MM.1S (cell line): ENCODE measurements around the gene DDX54.

Experiments
- DNase-seq: peaks from one replicate; pipeline ENCODE4 v3.0.0-alpha.2; 2015
- H2AFZ ChIP-seq: fragments of 300-600 bp; sonication (generic); 2 replicates; pipeline ENCODE4 v1.6.0; 2016; ENCODE audit warnings: antibody characterized with exemption, low read length
- H3F3A ChIP-seq: fragments of 300-600 bp; sonication (generic); 2 replicates; pipeline ENCODE4 v1.6.1; 2016; ENCODE audit warnings: mild to moderate bottlenecking, antibody characterized with exemption, low read length, moderate library complexity, mixed read lengths; ENCODE audit not compliant: insufficient read depth
- H3K27ac ChIP-seq: fragments of 300-600 bp; sonication (generic); 2 replicates; pipeline ENCODE4 v1.5.1; 2016; ENCODE audit warnings: mild to moderate bottlenecking, low read length
- H3K27me3 ChIP-seq: fragments of 300-600 bp; sonication (generic); replicated peaks from 2 replicates; pipeline ENCODE4 v1.6.0; 2016; ENCODE audit warnings: low read length; ENCODE audit not compliant: insufficient read depth
- H3K36me3 ChIP-seq: fragments of 300-600 bp; sonication (generic); replicated peaks from 2 replicates; pipeline ENCODE4 v1.6.1; 2016; ENCODE audit warnings: mild to moderate bottlenecking, low read length, mixed read lengths; ENCODE audit not compliant: insufficient read depth
- H3K4me1 ChIP-seq: fragments of 300-600 bp; sonication (generic); 2 replicates; pipeline ENCODE4 v1.6.1; 2016; ENCODE audit warnings: low read length, mixed read lengths
- H3K4me2 ChIP-seq: fragments of 300-600 bp; sonication (generic); 2 replicates; pipeline ENCODE4 v1.6.0; 2016; ENCODE audit warnings: low read depth, low read length
- H3K4me3 ChIP-seq: fragments of 300-600 bp; sonication (generic); 2 replicates; pipeline ENCODE4 v1.5.1; 2016; ENCODE audit warnings: low read length, mixed read lengths
- H3K79me2 ChIP-seq: fragments of 300-600 bp; sonication (generic); 2 replicates; pipeline ENCODE4 v1.6.1; 2016; ENCODE audit warnings: mixed run types, low read length, mixed read lengths
- H3K9ac ChIP-seq: fragments of 300-600 bp; sonication (generic); 2 replicates; pipeline ENCODE4 v1.6.1; 2016; ENCODE audit warnings: low read length, mixed read lengths
- H3K9me2 ChIP-seq: fragments of 300-600 bp; sonication (generic); replicated peaks from 2 replicates; pipeline ENCODE4 v1.6.1; 2016; ENCODE audit warnings: mild to moderate bottlenecking, low read length, mixed read lengths; ENCODE audit not compliant: insufficient read depth
- H3K9me3 ChIP-seq: fragments of 300-600 bp; sonication (generic); replicated peaks from 2 replicates; pipeline ENCODE4 v1.6.1; 2016; ENCODE audit warnings: mild to moderate bottlenecking, low read length, mixed read lengths; ENCODE audit not compliant: insufficient read depth
- H4K20me1 ChIP-seq: fragments of 300-600 bp; sonication (generic); 2 replicates; pipeline ENCODE4 v1.6.1; 2016; ENCODE audit warnings: mild to moderate bottlenecking, low read length, moderate library complexity, mixed read lengths; ENCODE audit not compliant: insufficient read depth
- CTCF ChIP-seq: fragments of 300-600 bp; sonication (generic); IDR thresholded peaks from 2 replicates; pipeline ENCODE4 v1.5.1; 2016; ENCODE audit warnings: antibody characterized with exemption, low read length, mixed read lengths
- EZH2 ChIP-seq: fragments of 300-600 bp; sonication (generic); optimal IDR thresholded peaks from 2 replicates; pipeline ENCODE3; 2017; ENCODE audit warnings: low read depth, mild to moderate bottlenecking, antibody characterized with exemption, low read length, mixed read lengths
- EZH2phosphoT487 ChIP-seq: fragments of 300-600 bp; sonication (generic); IDR thresholded peaks from 2 replicates; pipeline ENCODE4 v1.6.1; 2018; ENCODE audit warnings: antibody characterized with exemption, low read length

Gene DDX54

GRCh38 chr12:113151655-113152054, 33.6 kb downstream of the DDX54 start:
- no peak for TF ChIP-seq EZH2
- no peak for TF ChIP-seq CTCF
- TF ChIP-seq EZH2phosphoT487, result no peak
- Histone ChIP-seq H3K4me3 (no peak overlapping the region), H3K4me2 (no peak overlapping the region)

GRCh38 chr12:113149361-113150150, 35.7 kb downstream of the DDX54 start, which contains the start of gene CFAP73:
Gene CFAP73, plus strand, starts transcription at chr12:113149724. Its CDS starts 134 bp downstream, at chr12:113149858.
- no peaks in the 10 kb centered on the region; the same call in 1 of the 2 replicates for H3K27me3 ChIP-seq
- no peak within 1 kb of the TSS for H3K4me2 ChIP-seq
- H4K20me1 ChIP-seq, result no peaks in the 10 kb centered on the region
- H3F3A ChIP-seq, result no peaks in the 10 kb centered on the region
- no peaks in the 10 kb centered on the region for H3K4me1 ChIP-seq
- TF ChIP-seq EZH2 (no peak), CTCF (no peak), EZH2phosphoT487 (no peak)
- no peaks in the 10 kb centered on the region for H3K9me2 ChIP-seq
- H3K79me2 ChIP-seq, result no peaks in the 10 kb centered on the region
- H3K27ac ChIP-seq, result no peak within 1 kb of the TSS
- H3K4me3 ChIP-seq, result no peak within 1 kb of the TSS
- no peak within 1 kb of the TSS for H3K9ac ChIP-seq
- H3K9me3 ChIP-seq, result no peaks in the 10 kb centered on the region
- no peak within 1 kb of the TSS for H2AFZ ChIP-seq
- no peak for DNase-seq
- H3K36me3 ChIP-seq, result no peaks in the 10 kb centered on the region

More at GRCh38 chr12:113151655-113152054, 33.6 kb downstream of the DDX54 start:
- Histone ChIP-seq H4K20me1 (no peaks in the 10 kb centered on the region), H3K9me2 (no peaks in the 10 kb centered on the region), H3K27me3 (no peaks in the 10 kb centered on the region; the same call in 1 of the 2 replicates), H3K9me3 (no peaks in the 10 kb centered on the region), H3K4me1 (no peaks in the 10 kb centered on the region), H3F3A (no peaks in the 10 kb centered on the region), H3K9ac (no peak overlapping the region), H3K36me3 (no peaks in the 10 kb centered on the region), H3K27ac (no peak overlapping the region), H3K79me2 (no peaks in the 10 kb centered on the region), H2AFZ (no peak overlapping the region)
- DNase-seq, result no peak

- TF ChIP-seq CTCF (no peak), EZH2phosphoT487 (no peak), EZH2 (no peak)
- no peak overlapping the region for H3K27ac ChIP-seq
- no peak overlapping the region for H2AFZ ChIP-seq
- H3K9me2 ChIP-seq, result no peaks in the 10 kb centered on the region
- H3K4me2 ChIP-seq, result no peak overlapping the region
- no peak overlapping the region for H3K9ac ChIP-seq
- no peaks in the 10 kb centered on the region for H4K20me1 ChIP-seq
- no peaks in the 10 kb centered on the region for H3K79me2 ChIP-seq
- H3F3A ChIP-seq, result no peaks in the 10 kb centered on the region
- H3K9me3 ChIP-seq, result no peaks in the 10 kb centered on the region
- no peaks in the 10 kb centered on the region; the same call in 1 of the 2 replicates for H3K27me3 ChIP-seq
- H3K4me1 ChIP-seq, result no peaks in the 10 kb centered on the region
- H3K36me3 ChIP-seq, result no peaks in the 10 kb centered on the region
- no peak for DNase-seq
- no peak overlapping the region for H3K4me3 ChIP-seq
These were observed 38.3 kb downstream of the DDX54 start for GRCh38 chr12:113146999-113147398.
